Fibroblast of lung (primary cell): ENCODE results near the gene TIMM22.

Experiments used
- CTCF ChIP-seq, 2 donors: IDR thresholded peaks in 1 of 2; conservative IDR thresholded peaks in 1 of 2; 1 replicate in 1 of 2; 2 replicates in 1 of 2; pipeline ENCODE4 v1.5.1; 2011 to 2012; ENCODE audit warnings: low read length in 2 of 2, control low read depth in 1 of 2, inconsistent platforms in 1 of 2, low read depth in 1 of 2, mild to moderate bottlenecking in 1 of 2
- EZH2 ChIP-seq: IDR thresholded peaks from 2 replicates; pipeline ENCODE4 v1.5.1; 2012; ENCODE audit warnings: low read length, control low read depth, mild to moderate bottlenecking; ENCODE audit errors: missing control alignments

DNA sequence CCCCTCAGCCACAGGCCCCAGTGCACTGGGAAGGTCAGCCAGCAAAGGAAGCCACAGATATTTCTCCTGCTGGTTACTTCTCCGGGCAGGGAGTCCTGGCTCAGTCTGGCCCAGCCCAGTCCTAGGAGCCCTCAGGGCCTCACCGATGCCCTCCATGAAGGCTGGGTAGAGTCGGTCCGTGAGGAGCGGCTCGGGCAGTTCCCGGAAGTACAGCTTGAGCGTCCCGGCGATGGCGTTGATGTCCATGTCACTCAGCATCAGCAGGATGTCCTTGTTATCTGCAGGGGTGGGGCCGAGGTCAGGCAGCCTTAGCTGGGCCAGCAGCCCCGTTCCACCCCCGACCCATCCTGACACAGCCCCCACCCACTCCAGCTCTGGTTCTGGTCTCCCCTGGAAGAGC lies 13.7 kb downstream of the TIMM22 start:
- TF ChIP-seq CTCF (conservative IDR thresholded peaks at IDR 0.05 in 1 of 2, IDR thresholded peaks at IDR 0.05 in 1 of 2; ENCODE audit: low read depth in 1 of 2, low read length in 2 of 2) (no peak), EZH2 (no peak)
